Pancreas (tissue), 10 donors: ENCODE data around the gene TBX2. TPM values are rescaled to one million over a fixed set of nuclear protein-coding genes. Genes with fewer than 3 reads are reported as not detected.

Experiments used
- ATAC-seq, 4 donors: fragments of 200-7000 bp; cut with Tn5 transposase; one replicate each; pipeline versions ENCODE4 v1.8.0 to v1.9.1; 2020; ENCODE audit warnings: mild to moderate bottlenecking in 4 of 4, moderate library complexity in 4 of 4
- DNase-seq, 6 donors: peaks; one replicate each; pipeline ENCODE4 v3.0.0-alpha.2; 2020
- FAIRE-seq: peaks from 2 replicates; lab custom pipeline; 2012; peaks lifted over from hg19 to GRCh38; lab: Jason Lieb, UNC
- H3K27ac ChIP-seq, 4 donors: fragments of 200-600 bp; sonication (generic); 1 replicate in 3 of 4; 2 replicates in 1 of 4; pipeline versions ENCODE4 v1.5.0 to v1.8.0; 2020
- H3K27me3 ChIP-seq, 4 donors: fragments of 200-600 bp; one replicate each; pipeline ENCODE4 v1.8.0; 2021
- H3K36me3 ChIP-seq, 3 donors: fragments of 200-600 bp; sonication (generic) in 1 of 3; one replicate each; pipeline versions ENCODE4 v1.5.0 to v1.8.0; 2020 to 2021
- H3K4me1 ChIP-seq, 3 donors: fragments of 200-600 bp; one replicate each; pipeline ENCODE4 v1.8.0; 2021
- H3K4me3 ChIP-seq, 4 donors: fragments of 200-600 bp; sonication (generic) in 2 of 4; one replicate each; pipeline versions ENCODE4 v1.5.0 to v1.8.0; 2020 to 2021
- H3K9me3 ChIP-seq, 4 donors: fragments of 200-600 bp; one replicate each; pipeline ENCODE4 v1.8.0; 2021
- CTCF ChIP-seq, 4 donors: fragments of 200-600 bp; sonication (generic) in 3 of 4; IDR thresholded peaks; one replicate each; pipeline versions ENCODE4 v1.5.0 to v1.8.0; 2021; ENCODE audit warnings: antibody characterized with exemption in 4 of 4
- whole genome bisulfite sequencing, 2 donors: extraction: QIAGEN DNeasy Blood & Tissue Kit; methylation state at CpG; one replicate each; pipeline ENCODE4 v1.1.7; 2013; 5-methylcytosine and 5-hydroxymethylcytosine counted together
- intact Hi-C, 3 donors: fragments of 100-400 bp; cut with DNase I; formaldehyde crosslinking; loops; one replicate each; pipeline versions ENCODE4 v1.11.1 to v1.14.2; 2022
- polyA plus RNA-seq, 2 donors: library from polyadenylated mRNA; stranded (reverse); fragments of 200-250 nt; gene quantifications; one replicate each; pipeline ENCODE4 v1.2.3, GENCODE V29; 2013
- total RNA-seq, 6 donors: library from RNA; stranded (reverse); fragmentation: NEBNext Ultra II Directional in 4 of 6; extraction: Animal tissue kit (Norgen Biotek cat#: 25700) in 4 of 6; gene quantifications; one replicate each; pipeline versions ENCODE4 v1.2.1 to v1.2.4, GENCODE V29; 2021 to 2023
- donor health status: healthy with polysubstance abuse.
- donor health status: DM: no; HTN: no; CAD: no; lungs with moderate emphysema.
- donor health status: DM: no; HTN: no; CAD: no.
- donor health status: control.
- donor health status: control.
- donor health status: Bipolar disorder and iron deficiency.
- donor health status: DM: yes; HTN: yes; CAD: no.
- donor health status: DM: no; HTN: no; CAD: no.
- donor health status: DM: no; HTN: no; CAD: no.
- donor health status: DM: yes; HTN: yes; CAD: no.

Gene TBX2
- total and polyA plus RNA-seq, 8 donors = 1.2 to 12.1 (median 2.7) TPM

- H3K36me3 ChIP-seq = no peaks in the 10 kb centered on the region
Observed at GRCh38 chr17:61418449-61418848, 18.8 kb downstream of the TBX2 start.

GRCh38 chr17:61419496-61420046 lies 19.9 kb downstream of the TBX2 start:
- H3K27ac ChIP-seq = no peak overlapping the region
- ATAC-seq (no peak), FAIRE-seq (no peak), DNase-seq (no peak)
- WGBS, 2 donors = 72 to 81% methylated on average over 8 of the region's 8 CpGs
- no peaks in the 10 kb centered on the region for H3K36me3 ChIP-seq
- intact Hi-C loops = loop anchor here in 2 of 3 donors (5.0 to 10.0 kb wide), 3 partner anchors 128 to 415 kb away; no protein-coding TSS in a partner anchor
- H3K27me3 ChIP-seq = no peaks in the 10 kb centered on the region
- no peak overlapping the region for H3K4me3 ChIP-seq
- H3K4me1 ChIP-seq = peaks cover 0 to 4% (median 0%) of the 10 kb centered on the region in 3 donors
- H3K9me3 ChIP-seq = no peaks in the 10 kb centered on the region
- TF ChIP-seq CTCF (IDR thresholded peaks at IDR 0.05) = no peak

More at GRCh38 chr17:61418449-61418848, 18.8 kb downstream of the TBX2 start:
- H3K4me3 ChIP-seq = no peak overlapping the region
- no peak overlapping the region for H3K27ac ChIP-seq
- TF ChIP-seq CTCF (IDR thresholded peaks at IDR 0.05) = no peak
- ATAC-seq = no peak
- no peak for DNase-seq
- FAIRE-seq = no peak
- intact Hi-C loops = loop anchor here in 2 of 3 donors (5.0 to 10.0 kb wide), 3 partner anchors 129 to 416 kb away; no protein-coding TSS in a partner anchor
- H3K27me3 ChIP-seq = no peaks in the 10 kb centered on the region
- no peaks in the 10 kb centered on the region for H3K9me3 ChIP-seq
- peaks cover 0 to 4% (median 0%) of the 10 kb centered on the region in 3 donors for H3K4me1 ChIP-seq
- WGBS, 2 donors = 89 to 93% methylated on average over 2 of the region's 2 CpGs

GRCh38 chr17:61420052-61420451 lies 20.4 kb downstream of the TBX2 start:
- TF ChIP-seq CTCF (IDR thresholded peaks at IDR 0.05) = no peak
- no peaks in the 10 kb centered on the region for H3K36me3 ChIP-seq
- intact Hi-C loops = no loop called here
- ATAC-seq (no peak), FAIRE-seq (no peak), DNase-seq (no peak)
- no peak overlapping the region for H3K27ac ChIP-seq
- no peaks in the 10 kb centered on the region for H3K27me3 ChIP-seq
- no peaks in the 10 kb centered on the region for H3K9me3 ChIP-seq
- peaks cover 0 to 4% (median 0%) of the 10 kb centered on the region in 3 donors for H3K4me1 ChIP-seq
- 69 to 81% methylated on average over 4 of the region's 4 CpGs for WGBS, 2 donors
- no peak overlapping the region for H3K4me3 ChIP-seq

GRCh38 chr17:61420745-61421398 lies 21.2 kb downstream of the TBX2 start:
- ATAC-seq = no peak
- Histone ChIP-seq H3K9me3 (no peaks in the 10 kb centered on the region), H3K27me3 (no peaks in the 10 kb centered on the region), H3K36me3 (no peaks in the 10 kb centered on the region), H3K4me3 (no peak overlapping the region), H3K27ac (no peak overlapping the region), H3K4me1 (peaks cover 0 to 4% (median 0%) of the 10 kb centered on the region in 3 donors)
- intact Hi-C loops = no loop called here
- WGBS, 2 donors = 72 to 85% methylated on average over 4 of the region's 4 CpGs
- no peak for DNase-seq
- no peak for TF ChIP-seq CTCF (IDR thresholded peaks at IDR 0.05)
- FAIRE-seq = no peak

GRCh38 chr17:61421460-61421859 lies 21.8 kb downstream of the TBX2 start:
- FAIRE-seq = no peak
- 63 to 78% methylated on average over 4 of the region's 4 CpGs for WGBS, 2 donors

More at GRCh38 chr17:61421460-61421859, 21.8 kb downstream of the TBX2 start:
- Histone ChIP-seq H3K36me3 (no peaks in the 10 kb centered on the region), H3K27ac (no peak overlapping the region), H3K4me3 (no peak overlapping the region), H3K9me3 (no peaks in the 10 kb centered on the region), H3K27me3 (no peaks in the 10 kb centered on the region), H3K4me1 (peaks cover 0 to 4% (median 0%) of the 10 kb centered on the region in 3 donors)
- DNase-seq (no peak), ATAC-seq (no peak)
- intact Hi-C loops = no loop called here
- no peak for TF ChIP-seq CTCF (IDR thresholded peaks at IDR 0.05)
